Upper lobe of right lung (tissue), 1 donor: ENCODE results near the gene LBR. TPM values are rescaled to one million over a fixed set of nuclear protein-coding genes. Genes with fewer than 3 reads are reported as not detected.

ENCODE experiments used
- ATAC-seq: fragments of 200-7000 bp; cut with Tn5 transposase; one replicate; pipeline ENCODE4 v1.9.1; 2020; ENCODE audit warnings: mild to moderate bottlenecking, moderate library complexity
- DNase-seq: peaks from one replicate; pipeline ENCODE4 v3.0.0-alpha.2; 2020
- H3K27ac ChIP-seq: fragments of 200-600 bp; one replicate; pipeline ENCODE4 v1.8.0; 2022
- H3K27me3 ChIP-seq: fragments of 200-600 bp; one replicate; pipeline ENCODE4 v1.8.0; 2022; ENCODE audit warnings: mild to moderate bottlenecking
- H3K36me3 ChIP-seq: fragments of 200-600 bp; one replicate; pipeline ENCODE4 v1.8.0; 2022
- H3K4me1 ChIP-seq: fragments of 200-600 bp; one replicate; pipeline ENCODE4 v1.8.0; 2022
- H3K4me3 ChIP-seq: fragments of 200-600 bp; one replicate; pipeline ENCODE4 v1.8.0; 2022; ENCODE audit warnings: mild to moderate bottlenecking
- H3K9me3 ChIP-seq: fragments of 200-600 bp; one replicate; pipeline ENCODE4 v1.8.0; 2022
- intact Hi-C: fragments of 100-400 bp; cut with DNase I; formaldehyde crosslinking; loops from one replicate; pipeline ENCODE4 v1.11.0; 2022
- total RNA-seq: library from RNA; stranded (reverse); fragmentation: NEBNext Ultra II Directional; extraction: Animal tissue kit (Norgen Biotek cat#: 25700); gene quantifications from one replicate; pipeline ENCODE4 v1.2.1, GENCODE V29; 2021
- TF ChIP-seq, protein P1 (sequence below): fragments of 200-600 bp; IDR thresholded peaks from one replicate; pipeline ENCODE4 v1.8.0; 2022; ENCODE audit warnings: antibody characterized with exemption
- donor health status: DM: no; HTN: yes; CAD: no; lungs with severe emphysema.

Gene LBR
- total RNA-seq, 1 donor from 2014 or later, result 55.2 TPM

DNA sequence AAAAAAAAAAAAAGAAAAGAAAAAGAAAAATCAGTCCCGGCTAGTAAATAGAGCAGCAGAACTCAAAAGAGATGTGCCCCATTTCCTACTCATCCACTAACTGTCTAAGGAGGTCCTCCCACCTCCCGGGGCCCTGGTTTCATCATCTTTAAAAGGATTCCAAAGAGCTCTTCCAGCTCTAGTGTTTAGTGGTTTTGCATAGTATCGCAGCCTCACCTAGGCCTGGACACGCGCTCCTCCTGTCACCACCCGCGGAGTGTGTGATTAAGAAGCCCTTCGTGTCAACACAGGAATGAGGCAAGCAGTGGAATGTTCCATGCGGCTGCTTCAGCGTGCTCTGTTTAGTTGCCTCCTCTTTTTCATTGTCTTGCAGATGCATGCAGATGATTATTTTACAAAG lies 49.0 kb downstream of the LBR start:
- H3K4me3 ChIP-seq, result no peak overlapping the region
- no peak for DNase-seq
- no peaks in the 10 kb centered on the region for H3K9me3 ChIP-seq
- intact Hi-C loops, result no loop called here
- H3K4me1 ChIP-seq, result no peaks in the 10 kb centered on the region
- no peaks in the 10 kb centered on the region for H3K36me3 ChIP-seq
- TF ChIP-seq, protein P1, sequence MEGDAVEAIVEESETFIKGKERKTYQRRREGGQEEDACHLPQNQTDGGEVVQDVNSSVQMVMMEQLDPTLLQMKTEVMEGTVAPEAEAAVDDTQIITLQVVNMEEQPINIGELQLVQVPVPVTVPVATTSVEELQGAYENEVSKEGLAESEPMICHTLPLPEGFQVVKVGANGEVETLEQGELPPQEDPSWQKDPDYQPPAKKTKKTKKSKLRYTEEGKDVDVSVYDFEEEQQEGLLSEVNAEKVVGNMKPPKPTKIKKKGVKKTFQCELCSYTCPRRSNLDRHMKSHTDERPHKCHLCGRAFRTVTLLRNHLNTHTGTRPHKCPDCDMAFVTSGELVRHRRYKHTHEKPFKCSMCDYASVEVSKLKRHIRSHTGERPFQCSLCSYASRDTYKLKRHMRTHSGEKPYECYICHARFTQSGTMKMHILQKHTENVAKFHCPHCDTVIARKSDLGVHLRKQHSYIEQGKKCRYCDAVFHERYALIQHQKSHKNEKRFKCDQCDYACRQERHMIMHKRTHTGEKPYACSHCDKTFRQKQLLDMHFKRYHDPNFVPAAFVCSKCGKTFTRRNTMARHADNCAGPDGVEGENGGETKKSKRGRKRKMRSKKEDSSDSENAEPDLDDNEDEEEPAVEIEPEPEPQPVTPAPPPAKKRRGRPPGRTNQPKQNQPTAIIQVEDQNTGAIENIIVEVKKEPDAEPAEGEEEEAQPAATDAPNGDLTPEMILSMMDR, result no peak
- peak; percentile 70 for ATAC-seq
- no peaks in the 10 kb centered on the region for H3K27me3 ChIP-seq
- no peak overlapping the region for H3K27ac ChIP-seq

DNA sequence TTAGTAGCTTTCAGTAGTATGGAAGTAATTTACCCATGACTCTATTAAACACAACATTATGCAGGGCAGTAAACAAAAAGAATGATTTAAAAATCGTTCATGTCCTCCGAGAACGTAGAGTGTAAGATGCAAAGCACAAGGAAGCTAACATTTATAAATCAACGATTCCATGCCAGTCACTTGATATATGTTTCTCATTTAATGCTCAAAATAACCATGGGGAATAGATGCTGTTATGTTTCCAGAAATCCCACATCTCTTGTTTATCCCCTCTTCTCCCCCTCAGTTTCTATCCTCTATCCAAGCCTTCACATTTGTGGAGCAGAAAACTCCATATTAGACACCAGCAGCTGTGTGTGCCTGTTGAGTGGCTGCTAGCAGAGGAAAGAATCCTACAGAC lies 52.8 kb downstream of the LBR start:
- peaks cover 5% of the 10 kb centered on the region for H3K27me3 ChIP-seq
- TF ChIP-seq, protein P1, result no peak

DNA sequence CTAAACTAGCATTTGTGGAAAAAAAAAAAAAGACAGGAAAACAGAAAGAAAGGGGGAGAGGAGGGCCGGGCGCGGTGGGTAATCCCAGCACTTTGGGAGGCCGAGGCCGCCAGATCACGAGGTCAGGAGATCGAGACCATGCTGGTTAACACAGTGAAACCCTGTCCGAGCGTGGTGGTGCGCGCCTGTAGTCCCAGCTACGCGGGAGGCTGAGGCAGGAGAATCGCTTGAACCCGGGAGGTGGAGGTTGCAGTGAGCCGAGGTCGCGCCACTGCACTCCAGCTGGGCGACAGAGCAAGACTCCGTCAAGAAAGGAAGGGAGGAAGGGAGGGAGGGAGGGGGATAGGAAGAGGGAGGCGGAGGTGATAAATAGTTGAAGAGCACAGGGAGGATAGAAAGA lies 54.7 kb downstream of the LBR start:
- peaks cover 5% of the 10 kb centered on the region for H3K27me3 ChIP-seq
- intact Hi-C loops, result no loop called here
- no peaks in the 10 kb centered on the region for H3K9me3 ChIP-seq
- DNase-seq, result no peak
- no peak overlapping the region for H3K4me3 ChIP-seq
- H3K4me1 ChIP-seq, result no peaks in the 10 kb centered on the region
- no peaks in the 10 kb centered on the region for H3K36me3 ChIP-seq
- TF ChIP-seq, protein P1, result no peak
- no peak for ATAC-seq
- H3K27ac ChIP-seq, result no peak overlapping the region

More for the DNA sequence above, 52.8 kb downstream of the LBR start:
- H3K9me3 ChIP-seq, result no peaks in the 10 kb centered on the region
- DNase-seq (no peak), ATAC-seq (no peak)
- H3K4me3 ChIP-seq, result no peak overlapping the region
- intact Hi-C loops, result no loop called here
- H3K36me3 ChIP-seq, result no peaks in the 10 kb centered on the region
- H3K27ac ChIP-seq, result no peak overlapping the region
- H3K4me1 ChIP-seq, result no peaks in the 10 kb centered on the region

DNA sequence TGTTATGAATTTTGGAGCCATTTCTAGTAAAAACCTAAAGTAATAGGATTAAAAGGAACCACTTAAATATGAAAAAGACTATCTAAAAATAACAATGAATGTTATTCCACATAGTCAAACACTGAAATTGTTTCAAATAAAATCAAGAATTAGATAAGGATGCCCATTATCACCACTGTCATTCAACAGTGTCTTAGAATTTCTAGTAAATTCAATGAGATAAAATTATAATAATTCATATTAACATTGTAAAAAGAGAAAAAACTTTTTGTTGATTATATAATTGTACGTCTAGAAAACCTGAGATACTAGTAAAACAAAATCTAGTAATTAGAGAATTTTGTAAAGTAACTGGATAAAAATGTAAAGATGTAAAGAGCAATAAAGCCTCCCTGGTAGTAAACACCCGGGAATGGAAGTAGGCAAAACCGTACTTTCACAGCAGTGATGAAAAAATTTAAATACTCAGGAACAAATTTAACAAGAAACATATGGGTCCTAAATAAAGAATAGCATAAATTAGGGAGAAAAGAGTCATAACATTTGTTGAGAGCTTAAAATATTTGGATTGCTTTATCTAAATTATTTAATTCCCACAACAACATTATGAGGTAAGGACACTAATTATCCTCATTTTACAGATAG lies 56.4 kb downstream of the LBR start:
- TF ChIP-seq, protein P1, result no peak
- Histone ChIP-seq H3K36me3 (no peaks in the 10 kb centered on the region), H3K27me3 (peaks cover 5% of the 10 kb centered on the region), H3K27ac (no peak overlapping the region), H3K4me3 (no peak overlapping the region), H3K4me1 (no peaks in the 10 kb centered on the region), H3K9me3 (no peaks in the 10 kb centered on the region)
- DNase-seq (no peak), ATAC-seq (no peak)
- intact Hi-C loops, result no loop called here

GRCh38 chr1:225368036-225368552 lies 59.7 kb downstream of the LBR start:
- Histone ChIP-seq H3K27ac (no peak overlapping the region), H3K9me3 (no peaks in the 10 kb centered on the region), H3K4me3 (no peak overlapping the region), H3K27me3 (peaks cover 5% of the 10 kb centered on the region), H3K36me3 (no peaks in the 10 kb centered on the region), H3K4me1 (no peaks in the 10 kb centered on the region)
- intact Hi-C loops, result no loop called here
- DNase-seq, result no peak
- TF ChIP-seq, protein P1, result no peak
- ATAC-seq, result no peak
